D721Med (cell line): ENCODE measurements around the gene ELL.
"Not testable (repeated sequence)": the region's sequence is repeated elsewhere in the genome, so short reads cannot be mapped to it uniquely, and the experiment has no call there.

Experiments
- DNase-seq: peaks from one replicate; pipeline ENCODE4 v3.0.0; 2011; ENCODE audit warnings: low spot score; ENCODE audit not compliant: insufficient read length
- FAIRE-seq: peaks from 2 replicates; lab custom pipeline; 2011; peaks lifted over from hg19 to GRCh38; lab: Jason Lieb, UNC
- TF ChIP-seq, protein P1 (sequence below): IDR thresholded peaks from 2 replicates; pipeline ENCODE4 v1.5.1; 2012; ENCODE audit warnings: mild to moderate bottlenecking, control low read depth; ENCODE audit not compliant: insufficient read depth; ENCODE audit errors: missing control alignments

The ELL gene

GRCh38 chr19:18557411-18558201 is 35.7 kb upstream of the ELL start, which contains the start of gene KXD1:
KXD1 (plus strand) TSS chr19:18557870; CDS start chr19:18562057, 4,187 bp downstream.
- TF ChIP-seq, protein P1, sequence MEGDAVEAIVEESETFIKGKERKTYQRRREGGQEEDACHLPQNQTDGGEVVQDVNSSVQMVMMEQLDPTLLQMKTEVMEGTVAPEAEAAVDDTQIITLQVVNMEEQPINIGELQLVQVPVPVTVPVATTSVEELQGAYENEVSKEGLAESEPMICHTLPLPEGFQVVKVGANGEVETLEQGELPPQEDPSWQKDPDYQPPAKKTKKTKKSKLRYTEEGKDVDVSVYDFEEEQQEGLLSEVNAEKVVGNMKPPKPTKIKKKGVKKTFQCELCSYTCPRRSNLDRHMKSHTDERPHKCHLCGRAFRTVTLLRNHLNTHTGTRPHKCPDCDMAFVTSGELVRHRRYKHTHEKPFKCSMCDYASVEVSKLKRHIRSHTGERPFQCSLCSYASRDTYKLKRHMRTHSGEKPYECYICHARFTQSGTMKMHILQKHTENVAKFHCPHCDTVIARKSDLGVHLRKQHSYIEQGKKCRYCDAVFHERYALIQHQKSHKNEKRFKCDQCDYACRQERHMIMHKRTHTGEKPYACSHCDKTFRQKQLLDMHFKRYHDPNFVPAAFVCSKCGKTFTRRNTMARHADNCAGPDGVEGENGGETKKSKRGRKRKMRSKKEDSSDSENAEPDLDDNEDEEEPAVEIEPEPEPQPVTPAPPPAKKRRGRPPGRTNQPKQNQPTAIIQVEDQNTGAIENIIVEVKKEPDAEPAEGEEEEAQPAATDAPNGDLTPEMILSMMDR = no peak

DNA sequence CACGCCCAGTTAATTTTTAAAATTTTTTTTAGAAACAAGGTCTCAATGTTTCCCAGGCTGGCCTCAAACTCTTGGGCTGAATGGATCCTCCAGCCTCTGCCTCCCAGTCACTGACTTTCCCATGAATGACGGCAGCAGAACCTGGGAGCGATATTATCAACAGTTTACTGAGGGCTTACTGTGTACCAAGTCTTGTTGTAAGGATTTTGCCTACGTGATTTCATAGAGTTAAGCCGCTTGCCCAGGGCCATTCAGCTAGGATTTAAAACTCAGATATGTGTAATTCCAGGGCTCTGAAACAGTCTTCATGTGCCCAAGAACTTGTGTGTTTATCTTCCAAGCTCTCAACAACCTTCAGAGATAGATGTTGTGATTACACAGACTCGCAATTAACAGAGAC is 29.8 kb upstream of the ELL start:
- DNase-seq (peak; percentile 58), FAIRE-seq (peak; percentile 56)
- TF ChIP-seq, protein P1 = no peak

More at GRCh38 chr19:18557411-18558201, 35.7 kb upstream of the ELL start, which contains the start of gene KXD1:
- FAIRE-seq (no peak), DNase-seq (peak; percentile 86)

DNA sequence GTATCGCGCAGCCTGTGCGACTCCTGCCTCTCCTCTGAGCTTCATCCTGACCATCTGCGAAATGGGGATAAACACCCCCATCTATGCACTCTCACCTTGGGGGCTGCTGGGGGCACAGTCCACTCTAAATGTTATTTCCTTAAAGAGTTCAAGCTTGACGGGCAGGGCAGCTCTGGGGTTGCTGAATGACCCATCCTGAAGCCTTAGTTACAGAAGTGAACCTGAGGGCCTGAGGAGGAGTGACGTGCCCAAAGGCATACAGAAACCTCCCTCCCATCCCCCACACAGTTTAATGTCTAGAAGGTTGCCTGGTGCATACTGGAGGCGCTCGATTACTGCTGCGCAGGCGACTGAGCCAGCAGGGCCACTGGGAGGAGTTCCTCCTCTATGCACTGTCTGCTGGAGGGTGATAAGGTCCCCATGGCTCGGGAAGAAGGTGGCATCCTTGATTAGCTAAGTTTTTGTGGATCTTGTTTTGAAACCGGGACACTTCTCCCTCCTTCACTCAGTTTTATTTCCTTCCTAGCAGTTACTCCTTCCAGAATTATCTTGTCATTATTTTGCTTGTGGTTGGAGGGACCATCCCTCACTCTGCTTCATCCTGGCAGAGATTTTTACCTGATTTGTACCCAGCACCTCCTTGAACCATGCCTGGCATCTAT is 22.1 kb upstream of the ELL start:
- TF ChIP-seq, protein P1 = peak; percentile 4
- FAIRE-seq = no peak
- DNase-seq = no peak

GRCh38 chr19:18542941-18543813 is 21.3 kb upstream of the ELL start, which contains the start of gene FKBP8:
FKBP8 (minus strand) TSS chr19:18543573; CDS start chr19:18541970, 1,603 bp downstream.
- DNase-seq = peak; percentile 98
- FAIRE-seq = no peak
- TF ChIP-seq, protein P1 = no peak

DNA sequence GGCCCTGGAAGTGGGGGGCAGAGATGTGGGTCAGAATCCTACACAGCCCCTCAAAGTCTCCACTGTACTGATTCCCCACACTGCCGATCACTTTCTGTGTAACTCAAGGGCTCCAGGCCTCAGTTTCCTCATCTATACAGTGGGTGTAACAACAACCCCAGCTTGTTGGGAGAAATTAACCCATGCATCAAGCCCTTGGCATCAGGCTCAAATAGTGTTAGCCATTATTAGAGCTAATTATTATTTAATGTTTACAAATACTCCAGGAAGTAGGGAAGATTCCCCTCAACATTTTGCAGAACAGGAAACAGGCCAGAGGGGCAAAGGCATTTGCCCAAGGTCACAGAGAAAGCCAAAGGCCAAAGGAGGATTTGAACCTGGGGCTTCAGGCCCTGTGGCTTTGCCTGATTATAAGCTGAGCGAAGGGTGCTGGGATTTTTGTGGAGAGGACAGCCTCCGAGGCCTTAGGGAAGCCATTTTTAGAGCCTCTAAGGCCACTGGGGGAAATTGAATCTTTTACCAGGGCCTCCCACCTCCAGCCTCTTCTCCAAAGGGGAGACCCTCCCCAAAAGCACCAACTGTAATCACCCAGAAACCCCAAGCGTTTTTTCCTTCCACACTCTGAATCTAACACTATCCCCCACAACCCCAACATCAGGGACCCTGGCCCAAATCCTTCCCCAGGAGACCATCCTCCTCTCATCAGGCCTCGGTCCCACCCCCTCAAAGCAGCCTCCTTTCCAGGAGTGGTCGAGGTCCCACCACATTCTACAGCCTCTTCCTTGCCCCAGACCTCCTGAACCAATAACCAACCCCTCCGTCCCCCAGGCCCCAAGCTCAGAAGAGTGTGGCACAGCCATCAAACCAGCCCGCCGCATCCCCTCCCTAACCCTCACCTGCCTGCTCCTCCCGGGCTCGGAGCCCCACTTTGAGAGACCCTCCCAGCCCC is 20.4 kb upstream of the ELL start:
- DNase-seq = no peak
- TF ChIP-seq, protein P1 = no peak
- FAIRE-seq = no peak

DNA sequence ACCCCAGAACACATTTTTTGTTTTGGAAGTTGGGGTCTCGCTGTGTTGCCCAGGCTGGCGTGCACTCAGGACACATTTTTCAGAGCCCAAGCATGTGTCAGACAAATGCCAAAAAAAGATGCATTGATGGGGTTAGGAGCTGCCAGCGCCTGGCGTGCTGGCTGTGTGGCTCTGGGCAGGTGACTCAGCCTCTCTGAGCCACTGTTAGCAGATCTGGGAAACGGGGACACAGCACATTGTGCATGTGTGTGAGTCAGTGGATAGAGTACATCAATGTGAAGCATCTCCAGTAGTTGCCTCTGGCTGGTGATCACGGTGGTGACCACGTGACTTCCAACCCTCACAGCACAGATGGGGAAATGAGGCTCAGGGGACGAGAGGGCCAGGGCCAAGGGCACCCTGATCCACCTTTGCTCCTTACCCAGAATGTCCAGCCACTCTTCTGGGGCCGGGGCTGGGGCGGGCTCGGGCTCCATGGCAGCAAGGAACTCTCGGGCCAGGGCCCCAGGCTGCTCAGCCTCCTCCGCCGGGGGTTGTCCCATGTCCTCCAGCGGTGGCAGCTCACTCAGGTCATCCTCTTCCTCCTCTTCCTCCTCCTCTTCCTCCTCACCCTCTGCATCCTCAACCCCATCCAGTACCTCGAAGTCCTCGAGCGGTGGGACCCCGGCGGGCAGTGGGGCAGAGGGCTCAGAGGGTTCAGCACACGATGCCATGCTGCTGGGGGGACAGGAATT is 19.6 kb upstream of the ELL start:
- FAIRE-seq (no peak), DNase-seq (peak; percentile 5)
- TF ChIP-seq, protein P1 = no peak

DNA sequence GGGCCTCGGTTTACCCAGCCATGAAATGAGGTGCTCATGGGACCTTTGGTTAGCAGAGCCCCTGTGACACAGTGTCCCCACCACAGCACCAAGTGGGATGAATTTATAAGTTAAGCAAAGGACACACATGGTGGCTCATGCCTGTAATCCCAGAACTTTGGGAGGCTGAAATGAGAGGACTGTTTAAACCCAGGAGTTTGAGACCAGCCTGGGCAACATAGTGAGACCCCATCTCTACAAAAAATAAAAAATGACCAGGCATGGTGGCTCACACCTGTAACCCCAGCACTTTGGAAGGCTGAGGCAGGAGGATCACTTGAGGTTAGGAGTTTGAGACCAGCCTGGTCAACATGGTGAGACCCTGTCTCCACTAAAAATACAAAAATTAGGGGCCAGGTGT is 18.3 kb upstream of the ELL start:
- FAIRE-seq, DNase-seq: not testable (repeated sequence)
